B cell (primary cell): Measurements from ENCODE around the gene JMJD6. TPM values are rescaled to one million over a fixed set of nuclear protein-coding genes. Genes with fewer than 3 reads are reported as not detected.

Experiments used
- ATAC-seq: fragments of 200-7000 bp; cut with Tn5 transposase; one replicate; pipeline ENCODE4 v1.10.0; 2021; ENCODE audit warnings: low read depth, mild to moderate bottlenecking, moderate number of reproducible peaks, moderate library complexity
- CTCF ChIA-PET: fragments of 350-600 bp; sonication (Branson Sonifier 250); formaldehyde crosslinking; loops from one replicate; lab custom pipeline; 2021; ENCODE audit warnings: antibody characterized with exemption, inconsistent platforms; lab: Charles Lee
- POLR2A ChIA-PET: fragments of 350-600 bp; sonication (Branson Sonifier 250); formaldehyde crosslinking; loops from one replicate; lab custom pipeline; 2021; ENCODE audit warnings: antibody characterized with exemption; lab: Charles Lee
- DNase-seq: peaks from one replicate; pipeline ENCODE4 v3.0.0; 2013
- H2AFZ ChIP-seq: 2 replicates; pipeline ENCODE4 v1.6.1; 2012; ENCODE audit warnings: mild to moderate bottlenecking, low read depth, low read length; ENCODE audit not compliant: insufficient read depth, poor library complexity, severe bottlenecking
- H3K27ac ChIP-seq, 2 donors: 1 replicate in 1 of 2; 2 replicates in 1 of 2; pipeline ENCODE4 v1.5.1; 2012 to 2013; ENCODE audit warnings: low read length in 2 of 2, mild to moderate bottlenecking in 2 of 2, moderate library complexity in 1 of 2
- H3K27me3 ChIP-seq, 4 experiments: fragments of 200-600 bp in 1 of 4; sonication (generic) in 1 of 4; replicated peaks in 1 of 4; 1 replicate in 2 of 4; 2 replicates in 2 of 4; pipeline versions ENCODE4 v1.6.1 to v1.7.0; 2013 to 2016; ENCODE audit warnings: low read length in 3 of 4, mild to moderate bottlenecking in 2 of 4, mixed read lengths in 1 of 4, moderate library complexity in 1 of 4; ENCODE audit not compliant: insufficient read depth in 4 of 4, control insufficient read depth in 3 of 4; ENCODE audit errors: control extremely low read depth in 1 of 4
- H3K36me3 ChIP-seq, 2 experiments: replicated peaks in 1 of 2; 1 replicate in 1 of 2; 2 replicates in 1 of 2; pipeline versions ENCODE4 v1.6.1 to v1.7.1; 2013; ENCODE audit warnings: low read length in 1 of 2; ENCODE audit not compliant: insufficient read depth in 2 of 2, control insufficient read depth in 1 of 2; ENCODE audit errors: control extremely low read depth in 1 of 2, extremely low read depth in 1 of 2
- H3K4me1 ChIP-seq, 2 donors: fragments of 200-600 bp in 1 of 2; sonication (generic) in 1 of 2; 1 replicate in 1 of 2; 2 replicates in 1 of 2; pipeline versions ENCODE4 v1.5.1 to v1.6.1; 2013 to 2017; ENCODE audit warnings: low read length in 2 of 2; ENCODE audit not compliant: control insufficient read depth in 2 of 2, insufficient read depth in 2 of 2
- H3K4me2 ChIP-seq: replicated peaks from 2 replicates; pipeline ENCODE3; 2012; ENCODE audit warnings: mild to moderate bottlenecking, low read depth, low read length; ENCODE audit not compliant: poor library complexity, severe bottlenecking
- H3K4me3 ChIP-seq, 5 experiments: fragments of 200-600 bp in 1 of 5; sonication (generic) in 1 of 5; 1 replicate in 3 of 5; 2 replicates in 2 of 5; pipeline versions ENCODE4 v1.5.1 to v1.7.0; 2011 to 2016; ENCODE audit warnings: low read length in 4 of 5, mild to moderate bottlenecking in 4 of 5, low read depth in 2 of 5, control low read depth in 1 of 5, moderate library complexity in 1 of 5; ENCODE audit not compliant: insufficient read depth in 1 of 5; ENCODE audit errors: control extremely low read depth in 1 of 5, extremely low read depth in 1 of 5
- H3K79me2 ChIP-seq: fragments of 200-600 bp; sonication (generic); one replicate; pipeline ENCODE4 v1.6.0; 2016; ENCODE audit warnings: low read length; ENCODE audit not compliant: control insufficient read depth, insufficient read depth
- H3K9ac ChIP-seq: fragments of 200-600 bp; sonication (generic); 2 replicates; pipeline ENCODE4 v1.6.1; 2017; ENCODE audit warnings: mild to moderate bottlenecking, low read length, moderate library complexity
- H3K9me3 ChIP-seq, 3 donors: one replicate each; pipeline versions ENCODE4 v1.6.1 to v1.7.1; 2013; ENCODE audit warnings: low read length in 2 of 3; ENCODE audit not compliant: control insufficient read depth in 2 of 3, insufficient read depth in 1 of 3; ENCODE audit errors: control extremely low read depth in 1 of 3
- H4K20me1 ChIP-seq: 2 replicates; pipeline ENCODE4 v1.6.0; 2012; ENCODE audit warnings: mild to moderate bottlenecking, low read length; ENCODE audit not compliant: insufficient read depth, control insufficient read depth, poor library complexity, severe bottlenecking
- H3K27ac Mint-ChIP-seq: one replicate; pipeline ENCODE4 v1.8.0; 2021; ENCODE audit warnings: mixed read lengths
- H3K27me3 Mint-ChIP-seq: one replicate; pipeline ENCODE4 v1.8.0; 2021; ENCODE audit warnings: mixed read lengths
- H3K4me1 Mint-ChIP-seq: one replicate; pipeline ENCODE4 v1.8.0; 2021; ENCODE audit warnings: mixed read lengths
- H3K4me3 Mint-ChIP-seq: one replicate; pipeline ENCODE4 v1.8.0; 2021; ENCODE audit warnings: mixed read lengths
- H3K9me3 Mint-ChIP-seq: one replicate; pipeline ENCODE4 v1.8.0; 2022; ENCODE audit warnings: mixed read lengths; ENCODE audit not compliant: insufficient read depth
- EZH2 ChIP-seq: IDR thresholded peaks from 2 replicates; pipeline ENCODE4 v1.6.1; 2012; ENCODE audit warnings: borderline replicate concordance, low read depth, mild to moderate bottlenecking, moderate library complexity, low read length; ENCODE audit not compliant: insufficient read depth, poor library complexity, severe bottlenecking
- WGBS: methylation state at CpG from one replicate; pipeline ENCODE4 v1.1.5; 2013; ENCODE audit warnings: missing lambda C conversion rate; ENCODE audit not compliant: insufficient coverage; 5-methylcytosine and 5-hydroxymethylcytosine counted together
- intact Hi-C: fragments of 100-400 bp; cut with micrococcal nuclease; formaldehyde crosslinking; loops from one replicate; pipeline ENCODE4 v1.10.0; 2022
- polyA plus RNA-seq: library from polyadenylated mRNA; depleted of rRNA; stranded (reverse); fragments of >200 nt; gene quantifications from 2 replicates; pipeline ENCODE4 v1.2.3, GENCODE V29; 2012
- total RNA-seq, 2 donors: library from RNA; stranded (reverse); fragments of 120-200 nt in 1 of 2; gene quantifications; 1 replicate in 1 of 2; 2 replicates in 1 of 2; pipeline versions ENCODE4 v1.2.3 to v1.2.4, GENCODE V29; 2013 to 2022
- TF ChIP-seq, protein P1 (sequence below): fragments of 200-600 bp; IDR thresholded peaks from one replicate; pipeline ENCODE4 v1.8.0; 2022; ENCODE audit warnings: antibody characterized with exemption, mild to moderate bottlenecking

The JMJD6 gene
- total and polyA plus RNA-seq, 2 donors (not counting 1 experiment from before 2014, with no cell fraction given) = 38.2 to 45.0 TPM

DNA sequence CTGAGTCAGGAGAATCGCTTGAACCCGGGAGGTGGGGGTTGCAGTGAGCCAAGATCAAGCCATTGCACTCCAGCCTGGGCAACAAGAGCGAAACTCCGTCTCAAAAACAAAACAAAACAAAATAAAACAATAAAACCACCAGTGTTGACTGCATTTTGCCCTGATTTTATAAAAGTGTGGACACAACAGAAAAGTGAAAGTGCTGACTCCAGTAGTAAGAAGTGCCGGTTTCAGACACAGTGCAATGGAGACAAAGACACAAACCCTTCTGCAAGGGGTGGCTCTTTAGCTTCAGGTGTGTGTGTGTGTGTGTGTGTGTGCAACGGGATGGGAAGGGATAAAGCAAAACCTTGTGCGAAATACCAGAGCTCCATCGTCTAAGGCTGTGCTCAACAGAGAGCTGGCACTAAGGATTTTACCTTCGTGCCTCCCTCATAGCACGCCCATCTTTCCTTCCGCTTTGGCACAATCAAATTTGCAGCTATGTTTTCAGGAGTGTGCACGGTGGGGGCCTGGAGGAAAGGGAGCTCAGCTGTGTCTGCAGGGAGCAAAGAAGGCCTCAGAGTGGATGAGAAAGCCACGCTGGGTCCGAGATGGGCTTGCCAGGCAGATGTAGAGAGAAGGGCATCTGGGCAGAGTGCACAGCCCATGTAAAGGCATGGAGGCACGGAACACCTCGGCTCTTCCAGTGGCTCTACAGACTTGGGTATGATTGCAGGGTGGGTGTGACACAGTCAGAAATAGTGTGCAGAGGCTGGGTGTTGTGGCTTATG, 31.2 kb downstream of the JMJD6 start:
- DNase-seq = no peak
- Histone ChIP-seq H3K4me3 (no peak overlapping the region), H4K20me1 (no peaks in the 10 kb centered on the region), H3K27me3 (peaks cover 0 to 9% (median 0%) of the 10 kb centered on the region in 4 experiments), H3K36me3 (no peaks in the 10 kb centered on the region), H3K9me3 (no peaks in the 10 kb centered on the region), H3K79me2 (peaks cover 5% of the 10 kb centered on the region), H3K4me1 (peaks cover 7 to 12% of the 10 kb centered on the region in 2 donors), H3K4me2 (no peak overlapping the region), H3K9ac (no peak overlapping the region), H2AFZ (no peak overlapping the region), H3K27ac (no peak overlapping the region)
- no peaks in the 10 kb centered on the region for H3K9me3 Mint-ChIP-seq
- ATAC-seq = no peak
- 91% methylated on average over 12 of the region's 16 CpGs for WGBS
- no peak for TF ChIP-seq EZH2
- TF ChIP-seq, protein P1, sequence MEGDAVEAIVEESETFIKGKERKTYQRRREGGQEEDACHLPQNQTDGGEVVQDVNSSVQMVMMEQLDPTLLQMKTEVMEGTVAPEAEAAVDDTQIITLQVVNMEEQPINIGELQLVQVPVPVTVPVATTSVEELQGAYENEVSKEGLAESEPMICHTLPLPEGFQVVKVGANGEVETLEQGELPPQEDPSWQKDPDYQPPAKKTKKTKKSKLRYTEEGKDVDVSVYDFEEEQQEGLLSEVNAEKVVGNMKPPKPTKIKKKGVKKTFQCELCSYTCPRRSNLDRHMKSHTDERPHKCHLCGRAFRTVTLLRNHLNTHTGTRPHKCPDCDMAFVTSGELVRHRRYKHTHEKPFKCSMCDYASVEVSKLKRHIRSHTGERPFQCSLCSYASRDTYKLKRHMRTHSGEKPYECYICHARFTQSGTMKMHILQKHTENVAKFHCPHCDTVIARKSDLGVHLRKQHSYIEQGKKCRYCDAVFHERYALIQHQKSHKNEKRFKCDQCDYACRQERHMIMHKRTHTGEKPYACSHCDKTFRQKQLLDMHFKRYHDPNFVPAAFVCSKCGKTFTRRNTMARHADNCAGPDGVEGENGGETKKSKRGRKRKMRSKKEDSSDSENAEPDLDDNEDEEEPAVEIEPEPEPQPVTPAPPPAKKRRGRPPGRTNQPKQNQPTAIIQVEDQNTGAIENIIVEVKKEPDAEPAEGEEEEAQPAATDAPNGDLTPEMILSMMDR = no peak
- peaks cover 12% of the 10 kb centered on the region for H3K4me1 Mint-ChIP-seq
- intact Hi-C loops = no loop called here
- H3K27ac Mint-ChIP-seq = no peak overlapping the region
- POLR2A ChIA-PET = no interaction called here
- CTCF ChIA-PET = interaction anchor here (1.4 kb wide), 1 partner anchor 14 kb away, joined by 4 read pairs; no protein-coding TSS in a partner anchor
- peaks cover 3% of the 10 kb centered on the region for H3K27me3 Mint-ChIP-seq
- H3K4me3 Mint-ChIP-seq = no peak overlapping the region
